ENCODE results near the gene UBAP1.
"Not testable (repeated sequence)": the region's sequence is repeated elsewhere in the genome, so short reads cannot be mapped to it uniquely, and the experiment has no call there.

UBAP1 gene

DNA sequence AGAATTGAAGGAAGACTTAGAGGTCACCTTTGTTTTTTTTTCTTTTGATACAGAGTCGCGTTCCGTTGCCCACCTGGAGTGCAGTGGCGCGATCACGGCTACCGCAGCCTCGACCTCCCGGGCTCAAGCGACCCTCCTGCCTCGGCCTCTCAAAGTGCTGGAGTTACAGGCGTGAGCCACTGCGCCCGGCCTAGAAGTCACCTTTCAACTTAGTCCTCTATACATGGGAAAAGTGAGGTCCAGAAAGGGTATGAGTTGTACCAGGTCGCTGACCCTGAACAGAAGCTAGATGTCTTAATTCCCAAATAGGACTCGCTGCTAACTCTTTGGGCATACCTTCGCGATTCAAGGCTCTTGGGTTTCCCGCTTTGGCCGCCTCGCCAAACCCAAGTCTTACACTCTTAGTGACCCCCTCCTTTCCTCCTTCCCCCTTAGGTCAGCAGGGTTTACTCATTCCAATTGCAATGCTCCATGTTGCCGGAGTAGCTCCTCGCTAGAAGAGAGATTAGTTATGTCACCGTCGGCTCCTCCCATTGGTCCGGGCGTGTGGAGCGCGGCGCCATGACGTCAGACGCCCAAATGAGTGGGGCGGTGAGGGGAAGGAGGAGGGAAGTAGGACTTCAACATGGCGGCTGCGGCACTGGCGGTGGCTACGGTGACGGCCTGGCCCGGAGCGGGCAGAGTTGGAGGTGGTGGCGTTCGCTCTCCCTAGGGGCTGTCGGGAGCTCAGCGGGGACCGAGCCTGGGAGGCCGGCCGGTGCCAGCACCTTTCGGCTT, at the start of gene UBAP1:
Gene UBAP1, plus strand, starts transcription at position 608 of the 777 bp plus-strand sequence. CDS start 41,872 bp downstream, outside the sequence.
- TF ChIP-seq, protein P1, sequence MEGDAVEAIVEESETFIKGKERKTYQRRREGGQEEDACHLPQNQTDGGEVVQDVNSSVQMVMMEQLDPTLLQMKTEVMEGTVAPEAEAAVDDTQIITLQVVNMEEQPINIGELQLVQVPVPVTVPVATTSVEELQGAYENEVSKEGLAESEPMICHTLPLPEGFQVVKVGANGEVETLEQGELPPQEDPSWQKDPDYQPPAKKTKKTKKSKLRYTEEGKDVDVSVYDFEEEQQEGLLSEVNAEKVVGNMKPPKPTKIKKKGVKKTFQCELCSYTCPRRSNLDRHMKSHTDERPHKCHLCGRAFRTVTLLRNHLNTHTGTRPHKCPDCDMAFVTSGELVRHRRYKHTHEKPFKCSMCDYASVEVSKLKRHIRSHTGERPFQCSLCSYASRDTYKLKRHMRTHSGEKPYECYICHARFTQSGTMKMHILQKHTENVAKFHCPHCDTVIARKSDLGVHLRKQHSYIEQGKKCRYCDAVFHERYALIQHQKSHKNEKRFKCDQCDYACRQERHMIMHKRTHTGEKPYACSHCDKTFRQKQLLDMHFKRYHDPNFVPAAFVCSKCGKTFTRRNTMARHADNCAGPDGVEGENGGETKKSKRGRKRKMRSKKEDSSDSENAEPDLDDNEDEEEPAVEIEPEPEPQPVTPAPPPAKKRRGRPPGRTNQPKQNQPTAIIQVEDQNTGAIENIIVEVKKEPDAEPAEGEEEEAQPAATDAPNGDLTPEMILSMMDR (conservative IDR thresholded peaks at IDR 0.05; ENCODE audit: low read depth, low read length), result no peak
- peak; percentile 98 for DNase-seq (ENCODE audit: low read depth)
- H3K4me3 ChIP-seq (ENCODE audit: low read depth, low read length), result peak within 1 kb of the TSS; percentile 94

DNA sequence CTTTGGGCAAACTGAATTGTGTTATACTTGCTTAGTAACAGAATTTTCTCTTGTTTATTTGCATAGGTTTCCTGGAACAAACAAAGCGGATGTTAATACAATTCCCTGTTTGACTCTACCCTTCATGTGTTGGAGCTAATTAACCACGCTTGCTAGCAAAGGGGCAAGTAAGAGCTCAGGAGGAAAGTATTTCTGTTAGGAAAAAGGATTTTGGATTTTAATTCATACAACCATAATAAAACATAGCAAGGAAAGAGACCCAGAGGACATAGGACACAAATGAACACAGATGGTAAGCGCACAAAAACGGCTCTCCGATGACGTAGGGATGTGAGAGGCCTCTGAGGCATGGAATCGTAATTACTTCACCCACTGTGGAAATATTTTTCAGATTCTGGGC, 47.3 kb upstream of the UBAP1 start:
- TF ChIP-seq, protein P1 (conservative IDR thresholded peaks at IDR 0.05; ENCODE audit: low read depth, low read length), result no peak
- H3K4me3 ChIP-seq (ENCODE audit: low read depth, low read length), result no peak overlapping the region
- no peak for DNase-seq (ENCODE audit: low read depth)

DNA sequence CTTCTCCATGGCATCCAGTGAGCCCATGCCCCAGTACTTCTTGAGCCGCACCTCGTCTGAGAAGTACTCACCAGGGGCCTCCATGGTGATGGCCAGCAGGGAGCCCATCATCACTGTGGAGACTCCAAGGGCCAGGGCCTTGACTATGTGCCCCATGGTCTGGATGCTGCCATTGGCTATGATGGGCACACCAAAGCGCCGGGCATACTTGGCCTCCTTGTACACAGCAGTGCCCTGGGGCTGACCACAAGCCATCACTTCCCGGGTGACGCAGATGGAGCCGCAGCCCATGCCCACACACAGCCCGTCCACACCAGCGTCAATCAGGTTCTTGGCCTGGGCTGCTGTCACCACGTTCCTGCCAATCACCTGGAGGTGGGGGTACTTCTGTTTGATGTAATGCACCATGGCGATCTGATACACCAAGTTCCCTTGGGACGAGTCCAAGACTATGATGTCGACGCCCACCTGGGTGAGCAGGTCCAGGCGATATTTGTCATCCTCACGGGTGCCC, 45.4 kb upstream of the UBAP1 start:
- TF ChIP-seq, protein P1 (conservative IDR thresholded peaks at IDR 0.05; ENCODE audit: low read depth, low read length), result no peak
- H3K4me3 ChIP-seq (ENCODE audit: low read depth, low read length), result no peak overlapping the region
- no peak for DNase-seq (ENCODE audit: low read depth)

DNA sequence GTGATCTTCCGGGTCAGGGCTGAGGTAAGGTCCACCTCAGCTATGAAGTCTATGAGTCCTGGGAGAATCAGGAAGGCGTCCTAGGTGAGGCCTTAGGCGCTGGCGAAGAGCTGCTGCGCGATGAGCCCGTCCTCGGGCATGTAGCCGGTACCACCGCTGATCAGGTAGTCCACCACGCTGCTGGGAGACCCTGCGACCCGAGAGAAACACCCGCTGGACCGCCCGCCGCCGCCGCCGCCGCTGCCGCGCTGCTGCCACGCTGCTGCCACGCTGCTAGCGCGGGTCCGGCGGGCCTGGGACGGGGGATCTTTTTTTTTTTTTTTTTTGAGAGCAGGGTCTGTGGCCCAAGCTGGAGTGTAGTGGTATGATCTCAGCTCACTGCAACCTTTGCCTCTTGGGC, 44.3 kb upstream of the UBAP1 start:
- no peak overlapping the region for H3K4me3 ChIP-seq (ENCODE audit: low read depth, low read length)
- TF ChIP-seq, protein P1 (conservative IDR thresholded peaks at IDR 0.05; ENCODE audit: low read depth, low read length), result no peak
- DNase-seq (ENCODE audit: low read depth), result no peak

GRCh38 chr9:34138644-34139043, 40.2 kb upstream of the UBAP1 start:
- not testable (repeated sequence) for H3K4me3 ChIP-seq (ENCODE audit: low read depth, low read length); DNase-seq (ENCODE audit: low read depth)

GRCh38 chr9:34139477-34140146, 39.2 kb upstream of the UBAP1 start:
- DNase-seq (ENCODE audit: low read depth), result peak; percentile 97
- H3K4me3 ChIP-seq (ENCODE audit: low read depth, low read length), result no peak overlapping the region
- TF ChIP-seq, protein P1 (conservative IDR thresholded peaks at IDR 0.05; ENCODE audit: low read depth, low read length), result peak; percentile 70

DNA sequence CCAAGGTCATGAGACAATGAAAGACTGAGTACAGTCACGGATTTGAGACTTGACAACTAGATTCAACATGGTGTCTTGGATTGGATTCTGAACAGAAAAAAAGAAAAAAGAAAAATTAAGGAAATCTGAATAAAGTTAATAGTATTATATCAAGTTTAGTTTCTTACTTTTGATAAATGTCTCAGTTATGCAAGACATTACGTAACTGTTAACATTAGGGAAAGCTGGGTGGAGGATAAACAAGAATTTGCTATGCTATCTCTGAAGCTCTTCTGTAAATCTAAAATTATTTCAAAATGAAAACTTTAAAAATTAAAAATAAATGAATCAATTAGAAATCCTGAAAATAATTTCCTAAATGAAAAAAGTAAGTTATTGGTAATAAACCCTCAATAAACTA, 38.0 kb upstream of the UBAP1 start:
- DNase-seq (ENCODE audit: low read depth), result no peak
- TF ChIP-seq, protein P1 (conservative IDR thresholded peaks at IDR 0.05; ENCODE audit: low read depth, low read length), result no peak

More for the DNA sequence above, 38.0 kb upstream of the UBAP1 start:
- no peak overlapping the region for H3K4me3 ChIP-seq (ENCODE audit: low read depth, low read length)

Data from choroid plexus epithelial cell (primary cell).